ENCODE measurements around the gene PHAF1. TPM values are rescaled to one million over a fixed set of nuclear protein-coding genes. Genes with fewer than 3 reads are reported as not detected.

PHAF1 gene
- total RNA-seq, 4 donors from 2014 or later: 23.3 to 63.4 (median 48.9) TPM

DNA sequence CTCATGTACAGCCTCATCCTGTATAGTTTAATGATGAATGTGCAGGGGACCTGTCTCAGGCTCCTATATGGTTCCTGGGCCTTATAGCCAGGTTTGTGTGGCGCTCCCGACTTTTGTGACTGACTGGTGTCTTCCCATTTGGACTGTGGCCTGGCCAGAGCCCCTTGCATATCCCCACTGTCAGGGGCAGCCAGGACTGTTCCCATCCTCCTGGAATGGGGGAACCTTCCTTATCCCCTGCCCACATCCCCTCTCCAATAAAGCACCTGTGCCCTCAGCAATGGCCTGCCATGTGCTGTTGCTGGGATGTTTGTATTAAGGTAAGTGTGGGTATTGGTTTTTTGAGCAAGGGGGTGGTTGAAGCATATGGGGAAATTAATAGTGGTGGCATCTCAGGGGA is 38.5 kb downstream of the PHAF1 start:
- Histone ChIP-seq H3K9me3 (no peaks in the 10 kb centered on the region), H3K4me1 (peaks cover 0 to 13% of the 10 kb centered on the region in 2 donors), H3K4me3 (no peak overlapping the region), H3K27ac (no peak overlapping the region), H3K36me3 (peaks cover 0 to 56% of the 10 kb centered on the region in 2 donors), H3K27me3 (peaks cover 3 to 12% (median 4%) of the 10 kb centered on the region in 3 donors)
- ATAC-seq (no peak), DNase-seq (no peak)
- TF ChIP-seq, protein P1, sequence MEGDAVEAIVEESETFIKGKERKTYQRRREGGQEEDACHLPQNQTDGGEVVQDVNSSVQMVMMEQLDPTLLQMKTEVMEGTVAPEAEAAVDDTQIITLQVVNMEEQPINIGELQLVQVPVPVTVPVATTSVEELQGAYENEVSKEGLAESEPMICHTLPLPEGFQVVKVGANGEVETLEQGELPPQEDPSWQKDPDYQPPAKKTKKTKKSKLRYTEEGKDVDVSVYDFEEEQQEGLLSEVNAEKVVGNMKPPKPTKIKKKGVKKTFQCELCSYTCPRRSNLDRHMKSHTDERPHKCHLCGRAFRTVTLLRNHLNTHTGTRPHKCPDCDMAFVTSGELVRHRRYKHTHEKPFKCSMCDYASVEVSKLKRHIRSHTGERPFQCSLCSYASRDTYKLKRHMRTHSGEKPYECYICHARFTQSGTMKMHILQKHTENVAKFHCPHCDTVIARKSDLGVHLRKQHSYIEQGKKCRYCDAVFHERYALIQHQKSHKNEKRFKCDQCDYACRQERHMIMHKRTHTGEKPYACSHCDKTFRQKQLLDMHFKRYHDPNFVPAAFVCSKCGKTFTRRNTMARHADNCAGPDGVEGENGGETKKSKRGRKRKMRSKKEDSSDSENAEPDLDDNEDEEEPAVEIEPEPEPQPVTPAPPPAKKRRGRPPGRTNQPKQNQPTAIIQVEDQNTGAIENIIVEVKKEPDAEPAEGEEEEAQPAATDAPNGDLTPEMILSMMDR (IDR thresholded peaks at IDR 0.05 in 4 of 5, conservative IDR thresholded peaks at IDR 0.05 in 1 of 5): no peak
- TF ChIP-seq POLR2A (IDR thresholded peaks at IDR 0.05): no peak
- in situ Hi-C loops (cut with MboI; ENCODE audit: low sequenced_read_pairs in 4 of 4) (no loop called here), intact Hi-C loops (cut with DNase I; ENCODE audit: low total_unique reads) (no loop called here)

DNA sequence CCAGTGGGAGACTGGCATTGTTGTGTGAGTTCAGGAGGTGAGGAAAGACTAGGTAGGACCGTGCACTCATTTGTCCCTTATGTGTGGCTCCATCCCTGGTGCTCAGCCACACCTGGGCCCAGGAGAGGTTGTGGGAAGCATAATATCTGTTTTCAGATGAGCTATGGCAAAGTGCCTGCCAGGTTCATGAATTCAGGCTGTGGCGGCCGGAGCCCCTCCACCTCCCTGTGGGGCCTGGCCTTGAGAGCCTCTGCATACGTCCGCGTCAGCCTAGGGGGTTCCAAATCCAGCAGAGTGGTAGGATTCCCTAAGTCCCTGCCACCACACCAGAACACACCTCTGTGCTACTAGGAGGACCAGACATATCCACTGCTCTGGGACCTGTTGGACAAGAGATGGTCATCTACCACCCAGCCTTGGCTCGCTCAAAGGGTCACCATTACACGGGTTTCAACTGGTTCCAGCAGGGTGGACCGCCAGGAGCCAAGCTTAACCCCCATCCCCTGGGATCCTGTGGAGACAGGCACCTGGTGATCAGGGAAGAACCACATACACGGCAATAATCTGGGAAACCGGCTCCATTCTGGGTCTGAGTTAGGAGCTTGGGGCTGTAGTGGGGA is 39.0 kb downstream of the PHAF1 start:
- H3K4me3 ChIP-seq: no peak overlapping the region
- no peak for ATAC-seq
- intact Hi-C loops (cut with DNase I; ENCODE audit: low total_unique reads): no loop called here
- in situ Hi-C loops (cut with MboI; ENCODE audit: low sequenced_read_pairs in 4 of 4): no loop called here
- peaks cover 0 to 13% of the 10 kb centered on the region in 2 donors for H3K4me1 ChIP-seq
- H3K27me3 ChIP-seq: peaks cover 3 to 12% (median 4%) of the 10 kb centered on the region in 3 donors
- peaks cover 0 to 51% of the 10 kb centered on the region in 2 donors for H3K36me3 ChIP-seq
- TF ChIP-seq POLR2A (IDR thresholded peaks at IDR 0.05): no peak
- TF ChIP-seq, protein P1 (IDR thresholded peaks at IDR 0.05 in 4 of 5, conservative IDR thresholded peaks at IDR 0.05 in 1 of 5): no peak
- no peaks in the 10 kb centered on the region for H3K9me3 ChIP-seq
- H3K27ac ChIP-seq: no peak overlapping the region
- DNase-seq: no peak

DNA sequence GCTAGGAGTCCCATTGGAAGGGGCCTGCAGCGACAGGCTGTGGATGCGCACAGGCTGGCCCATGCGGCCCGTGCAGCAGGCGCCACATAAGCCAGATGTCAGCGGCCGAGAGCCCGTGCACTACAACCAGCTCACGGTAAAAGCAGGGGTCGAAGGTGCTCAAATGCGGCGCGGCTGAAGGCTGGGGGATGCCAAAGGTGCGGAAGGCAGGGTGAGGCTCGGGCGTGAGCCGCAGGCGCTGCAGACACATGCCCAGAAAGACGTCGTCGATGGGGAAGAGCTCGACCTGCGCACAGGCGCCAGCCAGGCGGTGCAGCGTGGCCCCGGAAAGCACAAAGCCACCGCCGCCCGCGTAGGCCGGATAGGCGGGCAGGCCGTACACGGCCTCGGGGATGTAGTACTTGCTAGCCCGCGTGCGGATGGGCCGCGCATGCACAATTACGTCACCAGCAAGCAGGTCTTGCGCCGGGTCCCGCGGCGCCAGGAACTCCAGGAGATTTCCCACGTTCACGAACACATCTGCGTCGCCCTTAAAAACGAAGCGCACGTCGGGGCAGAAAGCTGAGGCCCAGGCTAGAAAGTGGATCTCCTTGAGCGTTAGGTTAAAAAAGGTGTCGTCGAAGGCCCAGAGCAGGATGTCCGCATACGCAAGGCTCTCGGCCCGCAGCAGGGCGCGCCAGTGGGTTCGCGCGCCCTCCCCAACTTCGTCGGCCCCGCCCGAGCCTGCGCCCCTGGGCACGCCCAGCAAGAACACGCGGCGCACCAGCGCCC is 39.7 kb downstream of the PHAF1 start:
- peaks cover 0 to 13% of the 10 kb centered on the region in 2 donors for H3K4me1 ChIP-seq
- peaks cover 3 to 12% (median 4%) of the 10 kb centered on the region in 3 donors for H3K27me3 ChIP-seq
- H3K36me3 ChIP-seq: peaks cover 0 to 44% of the 10 kb centered on the region in 2 donors
- intact Hi-C loops (cut with DNase I; ENCODE audit: low total_unique reads): no loop called here
- H3K4me3 ChIP-seq: no peak overlapping the region
- no peak for TF ChIP-seq POLR2A (IDR thresholded peaks at IDR 0.05)
- TF ChIP-seq, protein P1 (IDR thresholded peaks at IDR 0.05 in 4 of 5, conservative IDR thresholded peaks at IDR 0.05 in 1 of 5): no peak
- no peak overlapping the region for H3K27ac ChIP-seq
- H3K9me3 ChIP-seq: no peaks in the 10 kb centered on the region
- ATAC-seq (no peak), DNase-seq (no peak)
- in situ Hi-C loops (cut with MboI; ENCODE audit: low sequenced_read_pairs in 4 of 4): loop anchor here in 3 of 4 donors (10.0 kb wide), 3 partner anchors 135 to 185 kb away; partner anchors contain the start of gene CES3 (in 1 of the 3)

DNA sequence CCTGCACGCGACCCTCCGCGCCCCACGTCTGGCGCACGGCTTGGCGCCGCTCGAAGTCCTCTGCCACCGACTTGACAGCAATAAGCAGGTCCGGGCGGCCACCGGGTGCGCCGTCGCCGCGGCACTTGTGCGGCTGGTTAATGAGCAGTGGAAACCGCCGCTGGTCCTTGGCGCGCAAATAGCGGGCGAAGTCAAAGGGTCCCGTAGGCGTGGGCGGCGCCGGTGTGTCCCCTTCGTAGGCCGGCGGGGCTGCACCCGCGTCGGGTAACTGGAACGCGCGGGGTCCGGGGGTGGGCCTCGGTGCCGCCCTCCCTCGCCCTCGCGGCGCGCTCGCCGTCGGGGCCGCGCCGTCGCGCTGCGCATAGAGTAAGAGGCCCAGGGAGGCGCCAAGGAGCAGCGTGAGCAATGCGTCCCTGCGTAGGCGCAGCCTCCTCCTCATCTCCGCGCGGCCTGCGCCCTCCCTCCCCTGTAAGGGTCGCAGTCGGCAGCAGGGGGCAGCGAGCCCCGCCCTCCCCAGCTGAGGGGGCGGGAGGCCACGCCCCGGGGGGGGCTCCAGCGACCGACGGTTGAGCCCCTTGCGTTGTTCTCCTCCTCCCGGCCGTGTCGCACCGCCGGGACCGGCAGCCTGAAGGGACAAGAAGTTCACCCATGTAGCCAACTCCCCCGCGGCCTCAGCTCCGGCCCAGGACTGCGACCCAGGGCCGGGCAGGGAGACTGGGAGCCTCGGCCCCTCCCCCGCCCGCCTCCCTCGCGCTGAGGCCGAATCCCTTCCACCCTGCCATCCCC is 40.5 kb downstream of the PHAF1 start:
- H3K36me3 ChIP-seq: peaks cover 0 to 36% of the 10 kb centered on the region in 2 donors
- H3K9me3 ChIP-seq: no peaks in the 10 kb centered on the region
- ATAC-seq: peak; percentile 4 to 13
- peak overlapping the region; percentile 54 to 76 (median 70) for H3K27ac ChIP-seq
- peak overlapping the region; percentile 60 to 82 (median 67) for H3K4me3 ChIP-seq
- in situ Hi-C loops (cut with MboI; ENCODE audit: low sequenced_read_pairs in 4 of 4): loop anchor here in 3 of 4 donors (10.0 kb wide), 3 partner anchors 135 to 185 kb away; partner anchors contain the start of gene CES3 (in 1 of the 3)
- TF ChIP-seq POLR2A (IDR thresholded peaks at IDR 0.05): no peak
- TF ChIP-seq, protein P1 (IDR thresholded peaks at IDR 0.05 in 4 of 5, conservative IDR thresholded peaks at IDR 0.05 in 1 of 5): no peak
- no peak for DNase-seq
- intact Hi-C loops (cut with DNase I; ENCODE audit: low total_unique reads): no loop called here
- peaks cover 3 to 12% (median 4%) of the 10 kb centered on the region in 3 donors for H3K27me3 ChIP-seq
- H3K4me1 ChIP-seq: peaks cover 3 to 19% of the 10 kb centered on the region in 2 donors

Data from gastrocnemius medialis (tissue), 4 donors.